Inflammatory macrophage (primary cell): Measurements from ENCODE around the gene PCNX4.

Source experiments
- DNase-seq, 2 donors: peaks; one replicate each; pipeline ENCODE4 v3.0.0-alpha.2; 2020 to 2022

PCNX4 gene

DNA sequence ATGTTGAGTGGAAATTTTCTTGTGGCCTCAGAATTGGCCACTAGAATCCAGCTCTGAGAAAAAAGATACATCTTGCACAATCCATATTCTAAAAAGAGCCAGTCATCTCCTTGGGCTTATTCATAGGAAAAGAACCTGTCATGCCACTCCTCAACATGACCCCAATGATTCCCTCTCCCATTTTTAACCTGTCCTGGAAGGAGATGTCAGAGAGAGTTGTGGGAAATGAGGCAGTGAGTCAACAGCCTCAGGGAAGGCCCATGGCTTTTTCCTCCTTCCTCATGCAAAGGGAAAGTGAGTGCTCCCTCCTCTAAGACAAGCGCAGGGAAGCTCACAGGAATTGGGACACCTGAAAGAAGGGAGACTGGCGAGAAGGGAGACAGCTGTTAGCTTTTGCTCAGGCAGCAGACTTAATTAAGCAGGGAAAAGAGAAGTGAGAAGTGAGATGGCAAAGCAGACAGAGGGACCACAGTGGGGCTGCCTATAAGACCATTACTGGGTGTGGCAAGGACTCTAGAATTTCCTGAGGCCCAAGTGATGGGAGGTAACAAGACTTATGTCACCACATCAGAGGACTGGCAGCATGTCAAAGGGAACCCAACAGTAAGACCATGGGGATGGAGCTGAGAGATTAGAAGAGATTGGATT lies 83.7 kb downstream of the PCNX4 start:
- no peak for DNase-seq

DNA sequence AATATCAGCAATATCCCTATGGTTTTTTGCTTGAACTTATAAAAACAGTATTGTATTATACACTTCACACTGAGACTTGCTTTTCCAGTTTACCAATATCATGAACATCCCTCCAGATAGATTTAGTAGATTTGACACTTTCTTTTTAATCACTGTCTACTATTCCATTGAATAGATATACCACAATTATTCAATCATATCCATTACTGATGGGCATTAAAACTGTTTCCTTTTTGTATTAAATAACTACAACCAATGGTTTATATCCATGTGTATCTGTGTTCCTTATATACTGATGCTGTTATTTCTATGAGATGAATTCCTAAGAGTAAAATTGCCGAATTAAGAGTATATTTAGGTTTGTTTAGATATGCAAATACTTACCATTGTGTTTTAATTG lies 86.4 kb downstream of the PCNX4 start:
- DNase-seq, result no peak

DNA sequence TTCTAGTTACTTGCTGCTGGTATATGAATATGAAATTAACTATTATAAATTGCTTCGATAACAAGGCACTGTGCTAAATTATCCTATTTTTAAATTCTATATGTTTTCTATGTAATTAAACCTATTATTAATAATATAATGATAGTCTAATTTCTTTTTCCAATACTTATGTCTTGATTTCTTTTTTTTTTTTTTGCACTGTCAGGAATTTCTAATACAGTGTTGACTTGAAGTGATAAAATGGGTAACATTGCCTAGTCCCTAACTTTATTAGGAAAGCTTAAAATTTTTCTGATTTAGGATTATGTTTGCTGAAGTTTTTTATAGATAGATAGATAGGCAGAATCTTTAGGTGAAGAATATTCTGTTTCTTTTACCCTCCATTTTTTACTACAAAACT lies 87.1 kb downstream of the PCNX4 start:
- DNase-seq, result no peak

DNA sequence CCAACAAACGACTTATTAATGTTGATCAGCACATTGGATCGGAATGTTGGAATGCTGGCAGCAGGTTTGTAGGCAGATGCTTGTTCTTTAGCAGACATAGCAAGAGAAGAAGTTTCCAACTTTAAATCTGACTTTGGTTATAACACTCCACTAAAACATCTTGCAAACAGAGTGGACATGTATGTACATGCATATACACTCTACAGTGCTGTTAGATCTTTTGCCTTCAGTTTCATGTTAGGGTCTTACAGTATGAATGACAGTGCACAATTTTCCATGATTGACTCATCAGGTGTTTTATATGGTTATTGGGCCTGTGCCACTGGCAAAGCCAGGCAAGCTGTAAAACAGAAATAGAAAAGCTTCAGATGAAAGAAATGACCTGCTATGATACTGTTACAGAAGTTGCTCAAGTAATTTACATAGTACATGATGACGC lies 87.7 kb downstream of the PCNX4 start:
- DNase-seq, result no peak

GRCh38 chr14:60183138-60183537 lies 91.4 kb downstream of the PCNX4 start:
- no peak for DNase-seq

GRCh38 chr14:60183741-60184140 lies 92.0 kb downstream of the PCNX4 start:
- DNase-seq, result peak in 1 of 2 donors; percentile 17

- DNase-seq, result peak; percentile 74 to 82
Measured at GRCh38 chr14:60184146-60184904, 92.6 kb downstream of the PCNX4 start.

DNA sequence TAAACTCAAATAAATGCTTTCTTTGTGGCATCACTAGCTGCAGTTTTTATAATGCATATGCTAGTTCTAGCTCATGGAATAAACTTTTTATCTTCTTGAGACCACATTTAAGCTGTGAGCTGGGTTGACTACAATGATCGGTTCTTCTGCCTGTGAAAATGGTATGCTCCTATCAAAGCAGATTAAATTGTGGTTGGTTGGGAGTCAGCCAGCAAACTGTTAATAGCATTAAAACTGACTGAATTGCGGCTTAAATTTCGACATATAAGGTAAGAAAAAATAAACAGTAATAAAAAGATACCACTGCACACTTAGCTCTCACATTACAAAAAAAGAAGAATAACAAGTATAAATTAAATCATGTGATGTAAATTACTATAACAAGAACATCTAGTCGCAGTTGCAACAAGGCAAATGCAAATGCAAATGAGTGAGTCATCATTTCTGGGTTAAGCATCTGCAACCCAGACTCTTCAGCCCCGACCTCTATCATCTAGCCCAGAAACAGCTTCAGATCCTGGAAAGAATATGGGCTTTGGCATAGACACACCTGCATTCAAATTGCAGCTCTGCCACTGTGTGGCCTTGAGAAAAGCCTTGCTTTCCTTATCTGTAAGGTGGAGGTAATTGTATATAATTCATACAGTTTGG lies 93.3 kb downstream of the PCNX4 start:
- DNase-seq, result no peak

DNA sequence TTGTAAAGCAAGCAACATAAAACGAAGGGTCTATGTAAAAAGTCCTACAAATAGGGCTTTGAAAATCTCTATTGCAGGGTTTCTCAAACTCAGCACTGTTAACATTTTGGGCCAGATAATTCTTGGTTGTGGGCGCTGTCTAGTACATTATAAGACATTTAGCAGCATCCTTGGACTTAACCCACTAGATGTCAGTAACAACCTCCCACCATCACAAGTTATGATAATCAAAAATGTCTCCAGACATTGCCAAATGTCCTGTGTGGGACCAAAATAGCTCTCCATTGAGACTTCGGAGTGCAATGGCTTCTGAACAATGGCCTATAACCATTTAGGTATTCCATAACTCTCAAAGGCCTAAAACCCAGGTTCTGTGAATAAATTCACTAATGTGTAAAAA lies 96.4 kb downstream of the PCNX4 start:
- DNase-seq, result peak in 1 of 2 donors; percentile 13

- DNase-seq, result no peak
Measured at GRCh38 chr14:60188696-60189095, 97.0 kb downstream of the PCNX4 start.

DNA sequence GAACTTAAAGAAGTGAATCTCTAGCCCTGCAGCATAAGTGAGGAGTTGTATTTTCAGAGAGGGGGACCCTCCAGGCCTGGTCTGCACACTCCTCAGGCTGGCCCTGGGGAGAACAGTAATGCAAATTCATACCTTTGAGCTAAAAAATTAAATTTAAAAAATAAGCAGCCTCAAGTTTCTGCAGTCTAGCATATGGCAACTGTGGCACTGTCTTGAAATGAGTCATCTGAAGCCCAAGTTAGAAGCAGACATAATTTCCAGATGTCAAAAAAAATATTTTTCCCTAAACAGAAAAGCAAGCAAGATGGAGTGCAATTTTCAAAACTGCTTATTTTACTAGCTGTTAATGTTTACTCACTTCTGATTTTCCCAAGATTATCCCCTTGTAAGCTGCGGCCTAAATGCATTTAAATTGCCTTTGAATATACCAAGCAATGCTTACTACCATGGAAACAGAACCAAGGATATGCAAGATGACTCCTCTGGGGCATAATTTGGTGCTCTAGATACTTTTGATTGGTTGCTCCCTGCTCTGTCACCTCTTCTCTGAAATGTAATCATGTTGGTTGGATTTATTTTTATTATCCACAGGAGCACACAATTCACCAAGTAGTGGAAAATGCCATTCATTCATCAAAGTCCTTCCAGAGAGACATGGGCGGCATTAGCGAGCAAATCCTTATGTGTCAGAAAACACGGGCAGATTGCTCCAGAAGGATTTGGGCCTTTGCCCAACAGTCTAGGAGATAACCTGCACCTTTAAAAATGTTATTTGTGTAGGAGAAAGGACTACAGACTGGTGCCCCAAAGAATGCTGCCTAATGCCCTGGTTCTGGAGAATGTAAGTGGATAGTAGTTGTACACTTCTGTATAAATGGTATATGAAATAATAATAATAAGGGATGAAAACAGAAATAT lies 98.5 kb downstream of the PCNX4 start:
- no peak for DNase-seq

DNA sequence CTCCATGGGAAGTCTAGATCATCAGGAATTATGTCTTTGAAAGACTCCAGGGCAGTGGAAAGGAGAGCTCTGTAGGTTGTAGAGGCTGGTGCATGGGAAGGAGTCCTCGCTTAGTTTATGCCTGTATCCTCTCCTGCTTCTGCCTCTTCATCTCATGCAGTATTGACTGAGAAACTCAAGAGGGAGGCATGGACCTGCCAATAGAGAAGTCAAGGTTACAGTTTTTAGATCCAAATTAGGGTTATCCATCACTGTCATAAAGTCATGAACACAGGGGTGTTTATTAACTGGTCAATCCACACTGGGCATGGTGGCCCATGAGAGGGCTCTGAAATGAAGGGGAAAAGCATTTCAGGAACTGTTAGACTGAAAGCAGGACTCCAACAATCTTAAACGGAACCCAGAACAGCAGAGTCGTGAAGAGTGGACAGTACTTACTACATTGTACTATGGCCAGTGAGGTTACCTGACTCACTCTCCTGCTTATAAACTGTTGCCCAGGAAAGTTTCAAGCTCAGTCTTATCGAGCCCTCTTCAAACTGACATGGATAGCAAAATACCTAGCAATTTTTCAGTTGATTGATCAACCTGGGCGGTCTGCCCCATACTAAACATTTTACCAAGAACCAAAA lies 103.6 kb downstream of the PCNX4 start:
- no peak for DNase-seq

- no peak for DNase-seq
Measured at GRCh38 chr14:60196291-60196690, 104.6 kb downstream of the PCNX4 start.

- peak in 1 of 2 donors; percentile 5 for DNase-seq
Measured at GRCh38 chr14:60197629-60198303, 106.0 kb downstream of the PCNX4 start.

DNA sequence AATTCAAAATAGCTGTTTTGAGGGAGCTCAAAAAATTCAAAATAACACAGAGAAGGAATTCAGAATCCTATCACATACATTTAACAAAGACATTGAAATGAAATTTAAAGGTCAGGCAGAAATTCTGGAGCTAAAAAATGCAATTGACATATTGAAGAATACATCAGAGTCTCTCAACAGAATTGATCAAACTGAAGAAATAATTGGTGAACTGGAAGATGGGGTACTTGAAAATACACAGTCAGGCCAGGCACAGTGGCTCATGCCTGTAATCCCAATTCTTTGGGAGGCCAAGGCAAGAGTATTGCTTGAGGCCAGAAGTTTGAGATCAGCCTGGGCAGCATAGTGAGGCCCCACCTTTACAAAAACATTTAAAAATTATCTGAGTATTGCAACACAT lies 107.6 kb downstream of the PCNX4 start:
- DNase-seq, result no peak

DNA sequence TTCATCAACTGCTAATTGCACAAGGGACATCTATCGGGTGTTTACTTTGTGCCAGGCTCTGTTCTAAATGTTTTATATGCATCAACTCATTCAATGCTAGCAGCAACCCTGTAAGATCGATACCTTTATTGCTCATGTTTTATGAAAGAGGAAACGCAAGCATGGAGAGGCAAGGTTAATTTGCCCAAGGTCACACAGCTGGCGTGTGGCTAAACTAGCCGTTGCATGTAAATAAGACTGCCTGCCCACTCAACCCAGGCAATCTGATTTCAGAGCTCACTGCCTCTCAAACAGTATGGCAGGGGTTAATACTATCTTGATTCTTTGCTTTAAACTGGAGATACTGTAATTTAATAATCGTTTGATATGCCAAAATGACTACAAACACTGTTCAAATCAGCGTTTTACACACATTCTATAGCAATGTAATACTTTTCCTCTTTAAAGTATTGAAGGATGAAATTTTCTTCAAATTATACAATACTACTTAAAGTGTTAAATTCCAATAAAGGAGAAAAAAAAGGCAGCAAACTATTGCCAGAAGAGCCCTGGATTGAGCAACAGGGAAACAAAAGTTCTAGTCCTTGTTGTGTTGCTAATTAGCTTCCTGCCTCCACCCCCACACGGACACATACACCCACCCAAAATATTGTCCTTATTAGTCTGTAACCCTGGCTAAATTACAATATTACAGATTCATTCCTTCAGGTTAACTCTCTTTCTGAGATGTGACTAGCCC lies 112.5 kb downstream of the PCNX4 start:
- no peak for DNase-seq

DNA sequence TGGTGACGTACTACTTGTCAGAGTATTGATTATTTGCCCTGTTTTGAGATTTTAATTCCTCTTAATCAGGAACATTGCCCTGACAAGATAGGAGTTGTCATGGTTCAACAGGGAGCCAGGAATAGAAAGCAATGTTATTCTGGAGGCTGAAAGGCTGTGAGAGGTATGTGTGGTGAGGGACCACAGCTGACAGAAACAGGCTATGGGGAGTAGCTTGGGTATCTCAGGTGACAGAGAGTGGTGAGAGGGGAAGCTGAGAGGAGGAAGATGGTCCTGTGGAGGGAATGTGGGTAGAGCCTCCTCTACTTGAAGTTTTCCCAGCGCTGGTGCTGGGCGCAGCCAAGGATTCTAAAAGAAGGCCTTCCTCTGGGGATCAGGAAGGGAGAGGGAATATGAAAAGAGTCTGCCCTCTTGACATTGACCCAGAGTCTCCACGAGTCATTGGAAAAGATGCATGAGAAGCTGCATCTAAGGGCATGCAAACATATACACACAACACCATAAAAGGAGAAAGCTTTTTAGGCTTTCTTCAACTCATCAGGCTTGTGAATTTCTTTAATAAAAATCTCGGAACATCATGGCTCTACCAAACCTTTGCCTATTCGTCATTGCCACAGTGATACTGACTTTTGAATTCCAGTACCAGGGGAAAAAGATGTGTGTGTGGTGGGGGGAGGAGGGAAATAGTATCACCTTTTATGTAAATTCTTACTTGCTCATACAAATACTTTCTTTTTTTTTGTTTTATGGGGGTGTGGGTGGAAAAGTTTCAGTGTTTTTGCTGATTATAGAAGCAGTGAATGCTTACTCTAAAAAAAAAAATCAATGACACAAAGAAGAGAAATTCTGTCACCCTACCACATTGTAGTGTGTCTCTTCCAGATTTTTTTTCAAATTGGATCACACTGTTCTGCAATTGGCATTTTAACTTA lies 113.4 kb downstream of the PCNX4 start:
- no peak for DNase-seq

GRCh38 chr14:60206249-60206670 lies 114.5 kb downstream of the PCNX4 start:
- no peak for DNase-seq

DNA sequence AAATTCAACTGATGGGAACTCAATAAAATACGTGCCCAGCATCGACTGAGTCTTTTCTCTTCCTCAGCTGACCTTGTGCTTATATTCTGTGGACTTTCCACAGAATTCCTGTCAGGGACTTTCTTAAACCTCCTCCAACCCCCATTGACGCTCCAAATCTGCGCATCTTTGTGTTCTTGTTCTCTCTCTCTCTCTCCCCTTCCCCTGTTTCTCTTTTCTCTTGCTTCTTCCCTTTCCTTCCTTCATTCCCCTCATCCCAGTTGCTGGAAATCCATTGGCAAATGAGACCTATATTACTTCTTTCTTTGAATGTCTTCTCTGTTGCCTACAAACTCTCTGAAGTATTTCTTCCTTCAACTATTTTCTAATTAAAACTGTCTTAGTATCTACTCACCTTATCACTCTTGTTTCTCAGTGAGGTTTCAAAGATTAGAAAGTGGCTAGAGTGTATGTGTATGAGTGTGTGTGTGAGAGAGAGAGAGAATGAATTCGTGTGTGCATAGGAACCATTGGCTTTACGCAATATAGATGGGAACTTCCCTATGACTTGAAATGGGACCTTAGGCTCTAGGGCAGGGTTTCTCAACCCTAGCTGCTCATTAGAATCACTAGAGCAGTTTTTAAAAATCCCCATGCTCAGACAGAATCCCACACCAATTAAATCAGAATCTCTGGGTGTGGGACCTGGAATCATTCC lies 115.3 kb downstream of the PCNX4 start:
- peak; percentile 56 to 57 for DNase-seq
